ENCODE measurements around the gene ERI3.

GRCh38 chr1:44390277-44390676 is 35.2 kb upstream of the ERI3 start:
- TF ChIP-seq, protein P1, sequence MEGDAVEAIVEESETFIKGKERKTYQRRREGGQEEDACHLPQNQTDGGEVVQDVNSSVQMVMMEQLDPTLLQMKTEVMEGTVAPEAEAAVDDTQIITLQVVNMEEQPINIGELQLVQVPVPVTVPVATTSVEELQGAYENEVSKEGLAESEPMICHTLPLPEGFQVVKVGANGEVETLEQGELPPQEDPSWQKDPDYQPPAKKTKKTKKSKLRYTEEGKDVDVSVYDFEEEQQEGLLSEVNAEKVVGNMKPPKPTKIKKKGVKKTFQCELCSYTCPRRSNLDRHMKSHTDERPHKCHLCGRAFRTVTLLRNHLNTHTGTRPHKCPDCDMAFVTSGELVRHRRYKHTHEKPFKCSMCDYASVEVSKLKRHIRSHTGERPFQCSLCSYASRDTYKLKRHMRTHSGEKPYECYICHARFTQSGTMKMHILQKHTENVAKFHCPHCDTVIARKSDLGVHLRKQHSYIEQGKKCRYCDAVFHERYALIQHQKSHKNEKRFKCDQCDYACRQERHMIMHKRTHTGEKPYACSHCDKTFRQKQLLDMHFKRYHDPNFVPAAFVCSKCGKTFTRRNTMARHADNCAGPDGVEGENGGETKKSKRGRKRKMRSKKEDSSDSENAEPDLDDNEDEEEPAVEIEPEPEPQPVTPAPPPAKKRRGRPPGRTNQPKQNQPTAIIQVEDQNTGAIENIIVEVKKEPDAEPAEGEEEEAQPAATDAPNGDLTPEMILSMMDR (IDR thresholded peaks at IDR 0.05; ENCODE audit: poor library complexity) = no peak
- no peak for TF ChIP-seq EZH2 (IDR thresholded peaks at IDR 0.05; ENCODE audit: borderline replicate concordance)
